Measurements from ENCODE around the gene TSPAN31. TPM values are rescaled to one million over a fixed set of nuclear protein-coding genes. Genes with fewer than 3 reads are reported as not detected.

TSPAN31 gene
- total and polyA plus RNA-seq, 3 donors from 2014 or later, result 25.4 to 33.0 (median 30.8) TPM

GRCh38 chr12:57760347-57760982, 15.6 kb downstream of the TSPAN31 start:
- 91 to 96% methylated on average over 3 of the region's 3 CpGs for WGBS, 2 donors
- no peaks in the 10 kb centered on the region for H3K27me3 ChIP-seq
- no peak overlapping the region for H3K27ac ChIP-seq
- no peak for DNase-seq
- no peak overlapping the region for H3K4me3 ChIP-seq
- H3K36me3 ChIP-seq (ENCODE audit: low read depth, missing control alignments), result no peaks in the 10 kb centered on the region
- no peaks in the 10 kb centered on the region for H3K9me3 ChIP-seq
- TF ChIP-seq POLR2A (IDR thresholded peaks at IDR 0.05), result no peak
- no peak for TF ChIP-seq CTCF (IDR thresholded peaks at IDR 0.05)
- peaks cover 14% of the 10 kb centered on the region for H3K4me1 ChIP-seq
- intact Hi-C loops (cut with DNase I; ENCODE audit: low total_unique reads), result no loop called here

GRCh38 chr12:57761391-57761998, 16.7 kb downstream of the TSPAN31 start:
- Histone ChIP-seq H3K27me3 (no peaks in the 10 kb centered on the region), H3K9me3 (no peaks in the 10 kb centered on the region), H3K27ac (no peak overlapping the region), H3K4me3 (no peak overlapping the region), H3K36me3 (ENCODE audit: low read depth, missing control alignments) (no peaks in the 10 kb centered on the region), H3K4me1 (peaks cover 17% of the 10 kb centered on the region)
- no peak for DNase-seq
- WGBS, 2 donors, result 91 to 93% methylated on average over 4 of the region's 4 CpGs
- TF ChIP-seq CTCF (IDR thresholded peaks at IDR 0.05), result no peak
- TF ChIP-seq POLR2A (IDR thresholded peaks at IDR 0.05), result no peak
- intact Hi-C loops (cut with DNase I; ENCODE audit: low total_unique reads), result no loop called here

GRCh38 chr12:57762463-57762862, 17.6 kb downstream of the TSPAN31 start:
- TF ChIP-seq CTCF (IDR thresholded peaks at IDR 0.05) (no peak), POLR2A (IDR thresholded peaks at IDR 0.05) (no peak)
- intact Hi-C loops (cut with DNase I; ENCODE audit: low total_unique reads), result no loop called here
- WGBS, 2 donors, result 92 to 94% methylated on average over 2 of the region's 2 CpGs
- H3K9me3 ChIP-seq, result no peaks in the 10 kb centered on the region
- peaks cover 22% of the 10 kb centered on the region for H3K4me1 ChIP-seq
- H3K4me3 ChIP-seq, result no peak overlapping the region
- H3K27me3 ChIP-seq, result no peaks in the 10 kb centered on the region
- H3K27ac ChIP-seq, result no peak overlapping the region
- no peak for DNase-seq
- H3K36me3 ChIP-seq (ENCODE audit: low read depth, missing control alignments), result no peaks in the 10 kb centered on the region

- WGBS, 2 donors, result 53 to 74% methylated on average over 6 of the region's 6 CpGs
Observed at GRCh38 chr12:57763881-57764661, 19.2 kb downstream of the TSPAN31 start.

More at GRCh38 chr12:57763881-57764661, 19.2 kb downstream of the TSPAN31 start:
- Histone ChIP-seq H3K36me3 (ENCODE audit: low read depth, missing control alignments) (no peaks in the 10 kb centered on the region), H3K9me3 (no peaks in the 10 kb centered on the region), H3K27ac (no peak overlapping the region), H3K4me3 (no peak overlapping the region), H3K4me1 (peaks cover 22% of the 10 kb centered on the region), H3K27me3 (no peaks in the 10 kb centered on the region)
- TF ChIP-seq CTCF (IDR thresholded peaks at IDR 0.05) (no peak), POLR2A (IDR thresholded peaks at IDR 0.05) (no peak)
- no peak for DNase-seq
- intact Hi-C loops (cut with DNase I; ENCODE audit: low total_unique reads), result no loop called here
